ENCODE results near the gene RAB3A. TPM values are rescaled to one million over a fixed set of nuclear protein-coding genes. Genes with fewer than 3 reads are reported as not detected.

RAB3A gene
- total and polyA plus RNA-seq, 9 of the 15 experiments (the other 6 are each of a cell fraction or from before 2014, with no cell fraction given): 0.17 to 5.1 (median 0.90) TPM; not detected in 1

DNA sequence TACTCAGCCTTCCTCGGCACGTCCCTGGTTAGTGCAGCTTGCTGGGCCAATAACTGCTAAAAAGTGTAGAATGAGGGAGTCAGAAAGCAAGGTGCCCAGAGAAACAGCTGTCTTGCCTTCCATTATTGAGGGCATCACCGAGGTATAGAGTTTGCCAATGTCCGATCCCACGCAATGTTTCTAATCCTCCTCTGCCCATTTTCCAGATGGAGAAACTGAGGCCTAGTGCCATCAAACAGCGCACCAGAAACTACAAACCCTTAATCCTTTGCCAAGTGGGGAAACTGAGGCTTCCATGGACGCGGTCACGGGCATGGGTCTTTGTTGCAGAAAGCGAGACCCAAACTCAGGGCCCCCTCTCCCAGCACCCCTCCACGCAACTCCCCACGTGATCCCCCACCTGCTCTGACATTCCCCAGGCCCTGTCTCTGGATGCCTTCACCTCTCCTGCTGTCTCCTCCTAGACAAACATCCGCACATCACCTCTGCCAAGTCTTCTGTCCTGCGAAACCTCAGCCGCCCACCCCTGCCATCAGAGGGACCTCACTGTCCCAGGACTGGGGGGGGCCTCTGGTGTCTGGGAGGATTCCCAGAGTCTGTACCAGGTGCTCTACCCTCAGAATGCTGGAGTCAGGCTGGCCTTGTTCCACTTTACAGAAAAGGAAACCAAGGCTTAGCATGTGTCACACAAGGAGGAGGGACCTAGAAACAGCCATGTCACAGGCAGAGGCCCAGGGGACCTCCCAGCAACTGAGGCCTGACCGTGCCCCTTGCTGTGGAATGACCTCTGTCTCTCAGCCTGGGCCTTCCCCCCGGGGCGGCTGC, 23.3 kb upstream of the RAB3A start:
- FAIRE-seq (no peak), DNase-seq (ENCODE audit: extremely low read depth in 1 of 4, low spot score in 3 of 4) (no peak), ATAC-seq (no peak)
- peaks cover 5% of the 10 kb centered on the region; the same call in 1 of the 2 replicates for H4K20me1 ChIP-seq (replicated peaks; ENCODE audit: control insufficient read depth, insufficient read depth, low read length)
- H3K9me3 ChIP-seq (replicated peaks; ENCODE audit: control insufficient read depth, insufficient read depth, low read depth, low read length): no peaks in the 10 kb centered on the region
- H2AFZ ChIP-seq (ENCODE audit: low read depth, low read length): no peak overlapping the region
- 48% methylated on average over 16 of the region's 18 CpGs for WGBS (ENCODE audit: insufficient coverage, low coverage, missing lambda C conversion rate)
- in situ Hi-C loops (cut with MboI): no loop called here
- BruUV-seq (replicated peaks): no TSS peak
- peak overlapping the region in 1 of 2 experiments; percentile 57; a peak in 1 of 4 replicates for H3K9ac ChIP-seq (ENCODE audit: insufficient read depth in 1 of 2, low read depth in 2 of 2, low read length in 2 of 2)
- H3K4me2 ChIP-seq (ENCODE audit: insufficient read depth, low read length): no peak overlapping the region
- intact Hi-C loops (cut with micrococcal nuclease): no loop called here
- H3K79me2 ChIP-seq (ENCODE audit: control insufficient read depth, insufficient read depth, low read length): no peaks in the 10 kb centered on the region
- H3K4me1 ChIP-seq (replicated peaks in 1 of 2; ENCODE audit: control insufficient read depth in 2 of 2, insufficient read depth in 2 of 2, low read length in 2 of 2): peaks cover 18 to 51% of the 10 kb centered on the region in 2 experiments; a peak in 4 of 5 replicates
- ChIA-PET CTCF (ENCODE audit: low intra/inter-chr PET ratio) (no interaction called here), POLR2A (no interaction called here)
- no peaks in the 10 kb centered on the region; a peak in 1 of 5 replicates for H3K27me3 ChIP-seq (ENCODE audit: control insufficient read depth in 2 of 2, insufficient read depth in 2 of 2, low read length in 2 of 2)
- H3K36me3 ChIP-seq (ENCODE audit: control insufficient read depth, insufficient read depth, low read length): no peaks in the 10 kb centered on the region
- H3K27ac ChIP-seq (ENCODE audit: extremely low read depth, low read depth, low read length): no peak overlapping the region
- H3K4me3 ChIP-seq: no peak overlapping the region
- no peaks in the 10 kb centered on the region for H3K9me1 ChIP-seq (ENCODE audit: control insufficient read depth, insufficient read depth, low read length)
- TF ChIP-seq BCOR (IDR thresholded peaks at IDR 0.05): peak; percentile 92
- TF ChIP-seq KHSRP (IDR thresholded peaks at IDR 0.05): no peak
- peak; percentile 68 to 80 for TF ChIP-seq KDM1A (IDR thresholded peaks at IDR 0.05)
- TF ChIP-seq FOS (IDR thresholded peaks at IDR 0.05; ENCODE audit: extremely low read depth, insufficient read length): no peak
- 0 out of 3 replicates have a peak, but pooled peaks of 1 of the 2 experiments have one; percentile 16 for TF ChIP-seq CBX3 (IDR thresholded peaks at IDR 0.05; ENCODE audit: borderline replicate concordance in 1 of 2, low read length in 2 of 2)
- no peak for TF ChIP-seq SLC30A9 (CRISPR knock-in tag; IDR thresholded peaks at IDR 0.05)
- TF ChIP-seq RBM25 (IDR thresholded peaks at IDR 0.05; ENCODE audit: low read depth, low read length, severe bottlenecking): peak; percentile 89
- TF ChIP-seq ZNF124 (CRISPR knock-in tag; IDR thresholded peaks at IDR 0.05): no peak
- TF ChIP-seq HDAC1 (IDR thresholded peaks at IDR 0.05): 0 out of 4 replicates have a peak, but pooled peaks of 1 of the 2 experiments have one; percentile 9
- no peak for TF ChIP-seq TCFL5 (CRISPR knock-in tag; conservative IDR thresholded peaks at IDR 0.05)
- no peak for TF ChIP-seq HMG20A (CRISPR knock-in tag; conservative IDR thresholded peaks at IDR 0.05)
- TF ChIP-seq TEAD2 (tag; IDR thresholded peaks at IDR 0.05): no peak
- no peak for TF ChIP-seq NBN (IDR thresholded peaks at IDR 0.05; ENCODE audit: low read depth)
- TF ChIP-seq, protein P1, sequence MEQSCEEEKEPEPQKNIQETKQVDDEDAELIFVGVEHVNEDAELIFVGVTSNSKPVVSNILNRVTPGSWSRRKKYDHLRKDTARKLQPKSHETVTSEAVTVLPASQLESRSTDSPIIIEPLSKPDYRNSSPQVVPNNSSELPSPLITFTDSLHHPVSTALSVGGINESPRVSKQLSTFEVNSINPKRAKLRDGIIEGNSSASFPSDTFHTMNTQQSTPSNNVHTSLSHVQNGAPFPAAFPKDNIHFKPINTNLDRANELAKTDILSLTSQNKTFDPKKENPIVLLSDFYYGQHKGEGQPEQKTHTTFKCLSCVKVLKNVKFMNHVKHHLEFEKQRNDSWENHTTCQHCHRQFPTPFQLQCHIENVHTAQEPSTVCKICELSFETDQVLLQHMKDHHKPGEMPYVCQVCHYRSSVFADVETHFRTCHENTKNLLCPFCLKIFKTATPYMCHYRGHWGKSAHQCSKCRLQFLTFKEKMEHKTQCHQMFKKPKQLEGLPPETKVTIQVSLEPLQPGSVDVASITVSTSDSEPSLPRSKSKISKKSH (CRISPR knock-in tag; IDR thresholded peaks at IDR 0.05): no peak
- TF ChIP-seq RCOR1 (IDR thresholded peaks at IDR 0.05; ENCODE audit: borderline replicate concordance in 1 of 2, low read depth in 2 of 2, low read length in 2 of 2): peak in 1 of 2 experiments; percentile 26; a peak in 1 of 4 replicates
- TF ChIP-seq ETV6 (IDR thresholded peaks at IDR 0.05; ENCODE audit: borderline replicate concordance in 1 of 2, low read depth in 2 of 2, low read length in 1 of 2): no peak
- no peak for TF ChIP-seq ETV6 (CRISPR knock-in tag; IDR thresholded peaks at IDR 0.05; ENCODE audit: borderline replicate concordance)
- no peak for TF ChIP-seq ZC3H4 (CRISPR knock-in tag; IDR thresholded peaks at IDR 0.05; ENCODE audit: borderline replicate concordance)
